MV-4-11 (cell line): Measurements from ENCODE around the gene NSMCE1.
"Not testable (repeated sequence)": the region's sequence is repeated elsewhere in the genome, so short reads cannot be mapped to it uniquely, and the experiment has no call there.

Source experiments
- DNase-seq: peaks from one replicate; lab custom pipeline; 2025; lab: John Stamatoyannopoulos, UW

NSMCE1 gene

DNA sequence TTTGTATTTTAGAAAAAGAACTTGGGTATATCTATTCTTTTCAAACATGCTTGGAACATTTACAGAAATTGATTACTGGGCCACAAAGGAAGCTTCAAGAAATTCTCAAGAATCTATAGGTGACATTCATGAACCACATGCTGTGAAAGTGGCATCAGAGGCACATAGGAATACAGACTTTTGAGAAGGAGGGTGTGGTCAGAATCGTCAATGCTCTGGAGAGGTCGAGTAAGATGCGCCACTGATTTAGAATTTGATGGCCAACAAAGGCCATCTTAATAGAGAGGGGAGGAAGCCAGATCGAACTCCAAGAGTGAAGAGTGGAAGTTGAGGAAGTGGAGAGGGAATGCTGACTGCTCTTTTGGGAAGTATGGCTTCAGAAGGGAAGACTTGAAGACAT is 3.5 kb upstream of the NSMCE1 start:
- DNase-seq = no peak

- no peak for DNase-seq
These were observed 1.8 kb upstream of the NSMCE1 start for GRCh38 chr16:27270349-27270748.

DNA sequence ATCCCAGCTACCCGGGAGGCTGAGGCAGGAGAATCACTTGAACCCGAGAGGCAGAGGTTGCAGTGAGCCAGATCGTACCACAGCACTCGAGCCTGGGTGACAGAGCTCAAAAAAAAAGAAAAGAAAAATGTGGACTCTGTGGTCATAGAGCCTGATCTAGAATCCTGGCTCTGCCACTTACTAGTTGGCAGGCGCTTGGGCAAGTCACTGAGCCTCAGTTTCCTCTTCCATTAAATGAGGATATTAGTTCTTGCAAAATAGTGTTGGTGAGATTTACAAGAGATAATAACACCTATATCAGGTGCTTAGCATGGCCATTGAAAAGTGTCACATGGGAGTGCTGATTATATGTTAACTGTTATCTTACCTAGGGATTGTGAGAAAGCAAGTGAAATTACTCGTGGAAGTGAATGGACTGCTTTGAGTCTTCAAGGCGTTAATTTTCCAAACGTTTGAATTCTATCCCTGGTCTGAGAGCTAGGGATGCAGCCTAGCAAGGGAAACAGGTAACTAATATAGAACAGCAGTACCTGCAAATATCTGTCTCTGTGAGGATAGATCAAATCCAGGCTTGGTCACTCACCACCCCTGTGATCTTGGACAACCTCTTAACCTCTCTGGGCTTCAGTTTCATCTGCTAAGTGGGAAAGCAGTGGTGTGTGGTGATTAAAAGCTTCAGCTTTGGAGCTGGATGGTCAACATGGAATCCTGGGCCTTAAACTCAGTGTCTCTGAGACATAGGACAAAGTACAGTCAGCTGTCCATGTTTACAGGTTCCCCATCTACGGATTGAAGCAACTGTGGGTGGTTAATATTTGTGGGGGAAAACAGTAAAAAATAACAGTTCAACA is 953 bp upstream of the NSMCE1 start:
- DNase-seq = no peak

DNA sequence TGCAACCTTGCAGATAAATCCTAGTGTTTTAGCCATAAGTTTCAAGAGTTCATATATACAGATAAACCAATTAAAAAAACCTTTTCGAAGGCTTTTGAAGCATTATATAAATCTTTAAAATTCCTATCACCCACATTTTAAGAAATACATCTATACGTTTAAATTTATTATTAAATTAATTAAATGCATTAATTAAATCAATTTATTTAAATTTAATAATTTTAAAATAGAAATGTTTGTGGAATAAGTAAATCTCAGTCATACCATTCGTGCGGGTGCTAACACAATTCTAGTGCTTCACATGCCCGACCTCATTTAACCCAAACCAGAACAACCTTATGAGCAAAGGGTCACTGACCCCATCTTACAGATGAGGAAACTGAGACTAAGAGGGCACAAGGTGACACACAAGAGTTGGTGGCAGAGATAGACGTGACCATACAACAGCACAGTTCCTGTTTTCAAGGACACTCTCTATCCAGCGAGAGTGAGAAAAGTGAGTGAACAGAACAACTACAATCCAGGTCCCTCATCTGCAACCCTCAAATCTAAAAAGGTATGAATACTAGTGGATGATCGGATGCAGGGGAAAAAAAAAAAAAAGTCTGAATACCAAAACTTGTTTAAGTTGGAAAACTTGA is 1.4 kb downstream of the NSMCE1 start:
- peak; percentile 51 for DNase-seq

DNA sequence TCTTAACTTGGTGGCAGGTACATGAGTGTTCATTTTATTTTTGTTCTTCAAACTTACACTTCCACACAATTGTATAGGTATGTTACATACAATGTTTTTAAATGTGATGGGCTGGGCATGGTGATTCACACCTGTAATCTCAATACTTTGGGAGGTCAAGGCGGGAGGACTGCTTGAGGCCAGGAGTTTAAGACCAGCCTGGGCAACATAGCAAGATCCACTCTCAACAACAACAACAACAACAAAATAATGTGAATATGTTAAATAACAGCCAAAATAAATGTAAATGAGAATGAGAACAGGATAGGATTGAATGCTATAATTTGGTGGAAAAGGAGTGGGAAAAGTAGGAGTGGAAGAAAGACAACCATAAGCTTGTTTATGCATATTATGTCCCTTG is 2.6 kb downstream of the NSMCE1 start:
- no peak for DNase-seq

DNA sequence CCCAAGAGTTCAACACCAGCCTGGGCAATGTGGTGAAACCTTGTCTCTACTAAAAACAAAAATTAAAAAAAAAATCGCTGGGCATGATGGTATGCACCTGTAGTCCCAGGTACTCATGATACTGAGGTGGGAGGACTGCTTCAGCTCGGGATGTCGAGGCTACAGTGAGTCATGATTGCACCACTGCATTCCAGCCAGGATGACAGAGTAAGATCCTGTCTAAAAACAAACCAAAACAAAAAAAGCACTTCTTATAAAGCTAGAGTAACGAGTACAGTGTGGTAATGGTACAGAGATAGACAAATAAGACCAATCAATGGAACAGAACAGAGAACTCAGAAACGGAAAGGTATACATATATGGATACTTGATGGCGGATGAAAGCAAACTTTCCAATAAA is 4.4 kb downstream of the NSMCE1 start:
- DNase-seq = no peak

DNA sequence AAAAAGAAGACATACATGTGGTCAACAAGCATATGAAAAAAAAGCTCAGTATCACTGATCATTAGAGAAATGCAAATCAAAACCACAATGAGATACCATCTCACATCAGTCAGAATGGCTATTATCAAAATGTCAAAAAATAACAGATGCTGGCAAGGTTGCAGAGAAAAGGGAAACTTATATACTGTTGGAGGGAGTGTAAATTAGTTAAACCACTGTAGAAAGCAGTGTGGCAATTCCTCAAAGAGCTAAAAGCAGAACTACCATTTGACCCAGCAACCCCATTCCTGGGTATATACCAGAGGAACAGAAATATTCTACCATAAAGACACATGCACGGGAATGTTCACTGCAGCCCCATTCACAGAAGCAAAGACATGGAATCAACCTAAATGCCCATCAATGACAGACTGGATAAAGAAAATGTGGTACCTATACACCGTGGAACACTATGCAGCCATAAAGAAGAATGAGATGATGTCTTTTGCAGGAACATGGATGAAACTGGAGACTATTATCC is 5.6 kb downstream of the NSMCE1 start:
- DNase-seq = peak; percentile 72

GRCh38 chr16:27259710-27260109 is 8.9 kb downstream of the NSMCE1 start:
- no peak for DNase-seq

DNA sequence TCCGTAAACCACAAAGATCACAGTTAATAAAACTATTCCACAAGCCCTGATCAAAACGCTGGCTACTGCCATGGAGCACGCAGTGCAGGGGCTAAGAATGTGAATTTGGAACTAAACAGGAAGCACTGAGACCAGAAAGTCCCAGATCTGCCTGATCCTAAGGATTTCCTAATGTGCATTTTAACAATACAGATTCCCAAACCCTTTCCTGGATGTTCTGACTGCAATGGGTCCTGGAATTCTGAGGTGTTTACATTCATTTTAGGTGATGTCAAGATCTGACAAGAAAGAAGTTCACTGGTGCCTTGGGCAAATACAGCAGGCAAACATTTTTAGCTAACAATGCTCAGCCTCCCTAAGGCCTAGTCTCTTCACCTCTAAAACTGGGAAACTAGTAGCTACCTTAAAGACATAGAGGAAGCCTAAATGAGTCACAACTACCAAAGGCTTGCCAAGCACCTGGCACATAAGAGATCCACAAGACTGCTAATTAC is 10.3 kb downstream of the NSMCE1 start:
- no peak for DNase-seq

DNA sequence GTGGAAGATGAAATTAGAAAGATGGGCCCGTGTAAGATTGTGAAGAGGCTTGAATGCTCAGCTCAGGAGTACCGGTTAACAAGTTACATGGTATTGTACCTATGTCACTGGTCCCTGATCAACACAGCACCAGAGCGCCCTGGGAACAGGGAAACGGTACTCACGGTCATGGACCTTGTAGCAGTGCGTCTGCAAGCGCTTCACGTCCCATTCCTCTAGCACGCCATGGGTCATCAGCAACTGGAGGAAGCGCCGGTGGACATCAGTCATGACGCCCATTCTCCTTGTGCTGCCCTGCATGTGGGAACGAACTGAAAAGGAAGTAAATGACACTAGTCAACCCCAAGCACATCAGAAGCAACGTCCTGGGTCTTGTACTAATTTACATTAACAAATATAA is 11.3 kb downstream of the NSMCE1 start:
- DNase-seq = no peak

DNA sequence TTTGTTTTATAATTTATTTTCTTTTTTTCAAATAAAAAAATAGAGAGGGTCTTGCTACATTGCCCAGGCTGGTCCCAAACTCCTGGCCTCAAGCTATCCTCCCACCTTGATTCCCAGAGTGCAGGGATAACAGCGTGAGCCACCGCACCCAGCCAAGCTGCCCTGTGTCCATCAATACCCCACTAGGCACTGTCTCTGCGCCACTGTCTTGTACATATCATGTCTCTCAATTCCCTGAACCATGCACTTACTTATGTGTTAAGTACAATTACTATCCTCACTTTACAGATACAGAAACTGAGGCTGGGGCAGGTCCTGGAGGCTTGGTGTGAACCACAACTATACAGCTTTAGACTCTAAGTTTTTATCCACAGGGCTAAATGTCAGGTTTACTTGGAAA is 11.7 kb downstream of the NSMCE1 start:
- no peak for DNase-seq

DNA sequence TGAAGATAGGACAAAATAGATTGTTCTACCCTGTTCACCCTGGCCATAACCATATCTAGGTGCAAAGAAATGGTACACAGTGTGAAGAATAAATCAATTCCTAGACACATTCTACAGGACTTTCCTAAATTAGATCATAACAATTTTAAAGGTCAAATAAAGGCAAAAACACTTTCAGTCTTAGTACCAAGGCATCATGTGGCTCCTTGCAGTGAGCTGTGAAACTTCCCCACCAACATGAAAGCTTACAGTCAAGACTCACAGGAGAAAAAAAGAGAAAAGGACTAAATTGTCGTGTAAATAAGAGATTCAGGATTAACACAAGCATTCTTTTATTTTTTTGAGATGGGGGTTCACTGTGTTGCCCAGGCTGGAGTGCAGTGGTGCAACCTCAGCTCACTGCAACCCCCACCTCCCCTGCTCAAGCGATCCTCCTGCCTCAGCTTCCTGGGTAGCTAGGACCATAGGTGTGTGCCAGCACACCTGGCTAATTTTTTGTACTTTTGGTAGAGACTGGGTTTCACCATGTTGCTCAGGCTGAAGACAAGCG is 14.2 kb downstream of the NSMCE1 start:
- no peak for DNase-seq

- DNase-seq = peak; percentile 52
These were observed 15.0 kb downstream of the NSMCE1 start for GRCh38 chr16:27253526-27253930.

GRCh38 chr16:27252206-27252585 is 16.4 kb downstream of the NSMCE1 start:
- no peak for DNase-seq

DNA sequence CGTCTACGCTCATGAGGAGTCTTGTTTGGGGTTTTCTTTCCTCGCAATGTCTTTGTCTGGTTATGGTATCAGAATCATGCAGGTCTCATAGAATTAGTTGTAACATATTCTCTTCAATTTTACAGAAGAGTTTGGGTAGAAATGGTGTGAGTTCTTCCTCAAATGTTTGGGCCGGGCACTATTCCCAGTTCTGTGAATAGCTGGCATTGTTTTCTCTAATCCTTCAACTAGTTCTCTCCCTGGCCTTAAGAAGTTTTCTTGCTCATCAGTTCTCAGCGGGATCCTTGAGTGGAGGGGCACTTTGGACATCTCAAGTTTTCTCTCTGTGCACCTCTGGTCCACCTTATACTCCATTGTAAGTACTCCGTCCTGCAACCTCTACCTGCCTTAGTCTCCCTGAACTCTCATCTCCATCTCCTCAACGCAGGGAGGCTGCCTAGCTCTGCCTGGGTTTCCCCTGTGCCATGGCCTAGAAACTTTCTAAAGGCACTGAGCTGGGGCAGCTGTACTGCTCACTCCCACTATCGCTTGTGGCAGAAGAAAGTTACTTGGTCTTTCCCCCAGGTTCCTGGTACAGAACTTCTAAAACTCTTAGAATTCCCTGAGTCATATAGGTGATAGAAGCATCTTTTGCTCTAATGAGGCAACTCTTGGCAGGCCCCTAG is 16.9 kb downstream of the NSMCE1 start:
- DNase-seq = no peak

DNA sequence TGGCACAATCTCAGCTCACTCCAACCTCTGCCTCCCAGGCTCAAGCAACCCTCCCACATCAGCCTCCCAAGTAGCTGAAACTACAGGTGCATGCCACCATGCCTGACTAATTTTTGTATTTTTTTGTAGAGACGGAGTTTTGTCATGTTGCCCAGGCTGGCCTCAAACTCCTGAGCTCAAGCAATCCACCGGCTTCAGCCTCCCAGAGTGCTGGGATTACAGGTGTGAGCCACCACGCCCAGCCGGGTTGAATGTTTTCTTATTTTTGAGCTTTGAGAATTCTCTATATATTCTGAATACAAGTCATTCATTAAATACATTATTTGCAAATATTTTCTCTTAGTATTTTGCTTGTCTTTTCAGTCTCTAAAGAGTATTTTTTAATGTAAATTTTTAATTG is 19.7 kb downstream of the NSMCE1 start:
- DNase-seq = not testable (repeated sequence)

GRCh38 chr16:27248036-27248435 is 20.5 kb downstream of the NSMCE1 start:
- DNase-seq = no peak

DNA sequence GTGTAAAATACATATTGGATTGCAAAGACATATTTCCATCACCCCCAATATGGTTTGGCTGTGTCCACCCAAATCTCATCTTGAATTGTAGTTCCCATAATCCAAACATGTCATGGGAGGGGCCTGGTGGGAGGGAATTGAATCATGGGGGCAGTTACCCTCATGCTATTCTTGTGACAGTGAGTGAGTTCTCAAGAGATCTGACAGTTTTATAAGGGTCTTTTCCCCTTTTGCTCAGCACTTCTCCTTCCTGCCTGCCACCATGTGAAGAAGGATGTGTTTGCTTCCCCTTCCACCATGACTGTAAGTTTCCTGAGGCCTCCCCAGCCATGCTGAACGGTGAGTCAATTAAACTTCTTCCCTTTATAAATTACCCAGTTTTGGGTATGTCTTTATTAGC is 21.5 kb downstream of the NSMCE1 start:
- peak; percentile 32 for DNase-seq

- DNase-seq = no peak
These were observed 22.1 kb downstream of the NSMCE1 start for GRCh38 chr16:27246439-27246838.

DNA sequence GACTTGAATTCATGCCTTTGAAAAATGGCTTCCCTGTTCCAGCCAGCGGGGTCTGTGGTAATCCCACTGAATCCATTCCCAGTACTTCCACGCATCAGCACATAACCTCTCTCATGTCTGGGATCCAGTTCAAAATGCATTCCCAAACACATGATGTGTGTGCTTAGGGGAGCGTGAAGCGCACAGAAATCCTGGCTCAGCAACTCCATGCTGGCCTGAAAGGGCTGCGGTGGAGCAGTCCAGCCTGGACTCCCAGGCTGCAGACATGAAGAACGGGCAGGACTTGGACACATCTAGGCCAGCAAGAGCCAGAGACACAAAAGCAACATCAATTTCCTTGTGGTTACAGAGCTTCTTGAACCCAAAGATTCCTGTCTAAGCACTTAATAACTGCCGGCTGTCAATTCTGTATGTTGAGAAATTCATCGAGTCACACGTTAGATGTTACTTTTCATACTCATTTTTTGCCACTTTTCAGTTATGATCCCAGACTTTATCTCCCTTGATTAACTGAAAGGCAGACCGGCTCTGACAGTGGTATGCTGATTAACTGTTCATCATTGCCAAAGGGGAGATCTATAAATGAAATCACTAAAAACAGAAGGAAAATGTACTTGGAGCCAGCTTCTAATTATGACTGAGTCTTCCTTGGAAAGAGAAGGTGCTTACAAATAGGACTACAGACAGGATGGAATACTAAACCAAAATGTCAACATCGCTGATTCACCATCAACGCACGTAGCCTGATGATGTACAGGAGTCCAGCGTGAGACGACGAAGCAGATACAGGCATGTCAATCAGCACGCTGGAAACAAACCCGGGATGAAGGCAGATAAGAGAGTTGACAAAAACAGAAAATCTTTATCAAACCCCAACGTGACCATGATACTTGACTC is 23.0 kb downstream of the NSMCE1 start:
- DNase-seq = no peak

- no peak for DNase-seq
These were observed 24.2 kb downstream of the NSMCE1 start for GRCh38 chr16:27244363-27244755.
